ENCODE measurements around the gene AKIRIN1.
"Not testable (repeated sequence)": the region's sequence is repeated elsewhere in the genome, so short reads cannot be mapped to it uniquely, and the experiment has no call there.

AKIRIN1 gene

DNA sequence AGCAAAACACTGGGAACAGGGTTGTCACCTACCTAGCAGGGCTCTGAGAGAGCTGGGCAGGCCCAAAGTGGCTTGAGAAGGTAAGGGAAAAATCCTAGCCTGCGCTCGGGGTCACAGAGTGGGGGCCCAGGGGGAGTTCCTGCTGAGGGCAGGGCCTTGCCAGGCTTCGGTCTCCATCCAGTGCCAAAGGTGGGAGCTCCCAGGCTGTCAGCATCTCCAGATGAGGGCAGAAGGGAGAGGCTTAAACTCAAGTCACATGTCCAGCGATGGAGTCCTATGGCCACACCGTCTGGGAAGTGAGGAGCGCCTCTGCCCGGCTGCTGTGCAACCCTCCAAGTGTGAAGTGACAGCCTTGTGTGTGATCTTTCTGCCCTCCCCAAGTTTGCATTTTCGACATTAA, 23.9 kb downstream of the AKIRIN1 start:
- not testable (repeated sequence) for H3K36me3 ChIP-seq (ENCODE audit: control insufficient read depth, insufficient read depth, low read length); H3K27ac ChIP-seq (ENCODE audit: insufficient read depth, low read length, poor library complexity, severe bottlenecking); H3K9me3 ChIP-seq (ENCODE audit: control insufficient read depth, low read length); H3K4me1 ChIP-seq (ENCODE audit: control insufficient read depth, insufficient read depth, low read length, poor library complexity, severe bottlenecking); H3K27me3 ChIP-seq (replicated peaks; ENCODE audit: control insufficient read depth, insufficient read depth, low read length, poor library complexity, severe bottlenecking); H3K4me3 ChIP-seq (ENCODE audit: insufficient read depth, low read depth, low read length, poor library complexity, severe bottlenecking); DNase-seq

DNA sequence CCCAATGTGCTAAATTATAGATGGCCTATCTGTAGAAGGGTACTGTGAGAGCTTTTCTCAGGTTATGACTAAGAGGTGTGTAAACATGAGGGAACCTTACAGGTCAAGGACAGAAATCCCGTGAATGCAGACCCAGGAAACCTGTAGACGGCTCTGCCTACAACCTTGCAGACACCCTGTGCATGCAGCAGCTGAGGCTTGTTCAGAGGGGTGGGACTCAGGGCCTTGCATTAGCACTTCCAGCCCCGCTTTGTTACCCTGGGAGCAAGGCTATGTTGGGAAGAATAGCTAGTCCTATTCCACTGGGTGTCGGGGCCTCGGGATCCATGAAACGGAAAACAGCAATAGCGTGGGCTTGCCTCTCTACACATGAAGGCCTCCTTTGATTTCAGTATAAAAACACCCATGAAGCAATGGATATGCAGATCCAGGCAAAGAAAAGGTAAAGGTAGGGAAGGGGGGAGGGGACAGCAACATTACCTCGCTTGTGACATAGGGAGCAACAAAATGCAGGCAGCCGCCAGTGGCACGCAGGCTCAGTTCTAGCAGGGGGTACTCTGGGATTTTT, 25.6 kb downstream of the AKIRIN1 start:
- Histone ChIP-seq H3K4me1 (ENCODE audit: control insufficient read depth, insufficient read depth, low read length, poor library complexity, severe bottlenecking) (no peaks in the 10 kb centered on the region), H3K9me3 (ENCODE audit: control insufficient read depth, low read length) (no peaks in the 10 kb centered on the region), H3K27ac (ENCODE audit: insufficient read depth, low read length, poor library complexity, severe bottlenecking) (no peak overlapping the region), H3K36me3 (ENCODE audit: control insufficient read depth, insufficient read depth, low read length) (no peaks in the 10 kb centered on the region), H3K27me3 (replicated peaks; ENCODE audit: control insufficient read depth, insufficient read depth, low read length, poor library complexity, severe bottlenecking) (no peaks in the 10 kb centered on the region), H3K4me3 (ENCODE audit: insufficient read depth, low read depth, low read length, poor library complexity, severe bottlenecking) (no peak overlapping the region)
- DNase-seq = no peak

DNA sequence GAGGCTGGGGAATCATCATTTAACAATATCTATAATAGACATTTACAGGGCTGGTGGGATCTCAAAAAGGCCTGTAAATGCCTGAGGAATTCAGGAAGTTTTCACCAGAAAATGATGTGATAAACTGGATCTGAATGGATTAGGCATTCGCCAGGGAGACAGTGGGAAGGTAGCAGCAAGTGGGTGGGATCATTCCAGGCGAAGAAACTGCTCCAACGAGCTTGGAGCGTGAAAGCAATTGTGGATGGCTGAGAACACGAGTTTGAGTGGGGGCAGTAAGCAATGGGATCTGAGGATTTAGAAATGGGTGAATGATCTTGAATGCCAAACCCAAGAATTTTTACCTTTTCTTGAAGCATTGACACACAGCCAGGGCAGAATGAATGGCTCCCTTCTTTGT, 26.2 kb downstream of the AKIRIN1 start:
- no peaks in the 10 kb centered on the region for H3K9me3 ChIP-seq (ENCODE audit: control insufficient read depth, low read length)
- H3K4me3 ChIP-seq (ENCODE audit: insufficient read depth, low read depth, low read length, poor library complexity, severe bottlenecking) = no peak overlapping the region
- DNase-seq = no peak
- H3K4me1 ChIP-seq (ENCODE audit: control insufficient read depth, insufficient read depth, low read length, poor library complexity, severe bottlenecking) = no peaks in the 10 kb centered on the region
- no peaks in the 10 kb centered on the region for H3K36me3 ChIP-seq (ENCODE audit: control insufficient read depth, insufficient read depth, low read length)
- no peak overlapping the region for H3K27ac ChIP-seq (ENCODE audit: insufficient read depth, low read length, poor library complexity, severe bottlenecking)
- H3K27me3 ChIP-seq (replicated peaks; ENCODE audit: control insufficient read depth, insufficient read depth, low read length, poor library complexity, severe bottlenecking) = no peaks in the 10 kb centered on the region

DNA sequence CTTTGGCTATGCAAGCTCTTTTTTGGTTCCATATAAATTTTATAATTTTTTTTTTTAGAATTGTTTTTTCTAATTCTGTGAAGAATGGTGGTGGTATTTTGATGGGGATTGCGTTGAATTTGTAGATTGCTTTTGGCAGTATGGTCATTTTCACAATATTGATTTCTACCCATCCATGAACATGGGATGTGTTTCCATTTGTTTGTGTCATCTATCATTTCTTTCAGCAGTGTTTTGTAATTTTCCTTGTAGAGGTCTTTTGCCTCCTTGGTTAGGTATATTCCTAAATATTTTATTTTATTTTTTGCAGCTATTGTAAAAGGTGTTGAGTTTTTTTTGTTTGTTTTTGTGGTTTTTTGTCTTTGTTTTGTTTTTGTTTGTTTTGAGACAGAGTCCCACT, 29.4 kb downstream of the AKIRIN1 start:
- H3K4me3 ChIP-seq (ENCODE audit: insufficient read depth, low read depth, low read length, poor library complexity, severe bottlenecking); H3K36me3 ChIP-seq (ENCODE audit: control insufficient read depth, insufficient read depth, low read length); H3K27me3 ChIP-seq (replicated peaks; ENCODE audit: control insufficient read depth, insufficient read depth, low read length, poor library complexity, severe bottlenecking); H3K27ac ChIP-seq (ENCODE audit: insufficient read depth, low read length, poor library complexity, severe bottlenecking); H3K9me3 ChIP-seq (ENCODE audit: control insufficient read depth, low read length); DNase-seq; H3K4me1 ChIP-seq (ENCODE audit: control insufficient read depth, insufficient read depth, low read length, poor library complexity, severe bottlenecking): not testable (repeated sequence)

DNA sequence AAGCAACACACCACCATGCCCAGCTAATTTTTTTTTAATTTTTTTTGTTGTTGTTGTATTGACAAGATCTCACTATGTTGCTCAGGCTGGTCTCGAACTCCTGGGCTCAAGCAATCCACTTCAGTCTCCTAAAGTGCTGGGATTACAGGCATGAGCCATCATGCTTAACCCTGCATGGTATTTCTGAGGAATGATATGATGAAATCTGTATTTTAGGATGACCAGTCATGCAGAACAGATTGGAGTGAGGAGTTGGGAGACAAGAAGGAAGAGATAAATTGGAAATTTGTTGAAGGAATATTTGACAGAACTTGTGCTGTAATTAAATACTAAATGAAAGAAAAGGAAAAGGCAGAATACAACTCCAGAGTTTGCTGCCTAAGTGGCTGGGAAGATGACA, 30.4 kb downstream of the AKIRIN1 start:
- no peaks in the 10 kb centered on the region for H3K36me3 ChIP-seq (ENCODE audit: control insufficient read depth, insufficient read depth, low read length)
- no peak overlapping the region for H3K4me3 ChIP-seq (ENCODE audit: insufficient read depth, low read depth, low read length, poor library complexity, severe bottlenecking)
- no peaks in the 10 kb centered on the region for H3K9me3 ChIP-seq (ENCODE audit: control insufficient read depth, low read length)
- H3K27me3 ChIP-seq (replicated peaks; ENCODE audit: control insufficient read depth, insufficient read depth, low read length, poor library complexity, severe bottlenecking) = no peaks in the 10 kb centered on the region
- peaks cover 6% of the 10 kb centered on the region for H3K4me1 ChIP-seq (ENCODE audit: control insufficient read depth, insufficient read depth, low read length, poor library complexity, severe bottlenecking)
- H3K27ac ChIP-seq (ENCODE audit: insufficient read depth, low read length, poor library complexity, severe bottlenecking) = no peak overlapping the region
- DNase-seq = no peak

DNA sequence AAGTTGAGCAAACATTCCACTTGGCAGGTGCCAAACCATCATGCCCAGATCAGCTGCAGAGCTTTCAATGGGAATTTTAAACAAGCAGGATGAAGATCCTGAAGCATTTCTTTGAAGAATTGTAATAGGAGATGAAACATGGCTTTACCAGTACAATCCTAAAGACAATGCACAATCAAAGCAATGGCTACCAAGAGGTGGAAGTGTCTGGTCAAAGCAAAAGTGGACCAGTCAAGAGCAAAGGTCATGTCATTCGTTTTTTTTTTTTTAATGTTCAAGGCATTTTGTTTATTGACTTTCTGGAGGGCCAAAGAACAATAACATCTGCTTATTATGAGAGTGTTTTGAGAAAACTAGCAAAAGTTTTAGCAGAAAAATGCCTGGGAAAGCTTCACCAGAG, 32.1 kb downstream of the AKIRIN1 start:
- no peak for DNase-seq
- Histone ChIP-seq H3K4me3 (ENCODE audit: insufficient read depth, low read depth, low read length, poor library complexity, severe bottlenecking) (no peak overlapping the region), H3K9me3 (ENCODE audit: control insufficient read depth, low read length) (no peaks in the 10 kb centered on the region), H3K27ac (ENCODE audit: insufficient read depth, low read length, poor library complexity, severe bottlenecking) (no peak overlapping the region), H3K27me3 (replicated peaks; ENCODE audit: control insufficient read depth, insufficient read depth, low read length, poor library complexity, severe bottlenecking) (no peaks in the 10 kb centered on the region), H3K36me3 (ENCODE audit: control insufficient read depth, insufficient read depth, low read length) (no peaks in the 10 kb centered on the region), H3K4me1 (ENCODE audit: control insufficient read depth, insufficient read depth, low read length, poor library complexity, severe bottlenecking) (peaks cover 6% of the 10 kb centered on the region)

DNA sequence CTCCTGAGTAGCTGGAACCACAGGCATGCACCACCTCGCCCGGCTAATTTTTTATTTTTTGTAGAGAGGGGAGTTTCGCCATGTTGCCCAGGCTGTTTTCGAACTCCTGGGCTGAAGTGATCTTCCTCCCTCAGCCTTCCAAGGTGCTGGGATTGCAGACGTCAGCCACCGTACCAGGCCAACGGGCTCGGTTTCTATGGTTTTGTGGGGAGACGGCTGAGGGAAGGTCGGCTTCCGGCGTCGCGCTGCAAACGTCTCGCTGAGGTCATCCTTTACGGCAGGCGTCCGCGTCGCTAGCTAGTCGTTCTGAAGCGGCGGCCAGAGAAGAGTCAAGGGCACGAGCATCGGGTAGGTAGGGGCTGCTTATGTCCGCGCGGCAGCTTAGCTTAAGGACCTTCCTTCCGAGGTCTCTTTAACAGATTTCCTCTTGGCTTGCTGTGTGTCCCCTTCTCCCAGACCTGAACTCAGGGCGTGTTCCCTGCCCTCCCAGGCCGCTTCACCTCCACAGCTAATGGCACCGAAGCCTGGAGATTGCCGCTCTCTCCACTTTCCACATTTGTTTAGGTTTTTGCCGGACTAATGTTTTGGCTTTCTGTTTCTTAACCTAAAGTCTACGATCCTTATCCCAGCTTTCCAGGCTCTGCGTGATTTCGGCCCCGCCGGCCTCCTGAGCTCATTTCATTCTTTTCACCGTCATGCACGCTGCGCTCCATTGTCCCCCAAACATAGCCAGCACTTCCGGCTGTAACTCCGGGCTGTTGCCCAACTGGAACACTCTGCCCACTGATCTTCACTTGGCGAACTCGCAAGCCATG, 35.2 kb downstream of the AKIRIN1 start, which contains the start of gene NDUFS5:
NDUFS5 (plus strand) TSS at position 300 of the 815 bp plus-strand sequence. CDS start 2,375 bp downstream, outside the sequence.
- Histone ChIP-seq H3K4me1 (ENCODE audit: control insufficient read depth, insufficient read depth, low read length, poor library complexity, severe bottlenecking) (peaks cover 6% of the 10 kb centered on the region), H3K9me3 (ENCODE audit: control insufficient read depth, low read length) (no peaks in the 10 kb centered on the region), H3K27ac (ENCODE audit: insufficient read depth, low read length, poor library complexity, severe bottlenecking) (peak within 1 kb of the TSS; percentile 85), H3K4me3 (ENCODE audit: insufficient read depth, low read depth, low read length, poor library complexity, severe bottlenecking) (peak within 1 kb of the TSS; percentile 83), H3K27me3 (replicated peaks; ENCODE audit: control insufficient read depth, insufficient read depth, low read length, poor library complexity, severe bottlenecking) (no peaks in the 10 kb centered on the region), H3K36me3 (ENCODE audit: control insufficient read depth, insufficient read depth, low read length) (peaks cover 11% of the 10 kb centered on the region)
- DNase-seq = peak; percentile 68 to 71 (median 70)

DNA sequence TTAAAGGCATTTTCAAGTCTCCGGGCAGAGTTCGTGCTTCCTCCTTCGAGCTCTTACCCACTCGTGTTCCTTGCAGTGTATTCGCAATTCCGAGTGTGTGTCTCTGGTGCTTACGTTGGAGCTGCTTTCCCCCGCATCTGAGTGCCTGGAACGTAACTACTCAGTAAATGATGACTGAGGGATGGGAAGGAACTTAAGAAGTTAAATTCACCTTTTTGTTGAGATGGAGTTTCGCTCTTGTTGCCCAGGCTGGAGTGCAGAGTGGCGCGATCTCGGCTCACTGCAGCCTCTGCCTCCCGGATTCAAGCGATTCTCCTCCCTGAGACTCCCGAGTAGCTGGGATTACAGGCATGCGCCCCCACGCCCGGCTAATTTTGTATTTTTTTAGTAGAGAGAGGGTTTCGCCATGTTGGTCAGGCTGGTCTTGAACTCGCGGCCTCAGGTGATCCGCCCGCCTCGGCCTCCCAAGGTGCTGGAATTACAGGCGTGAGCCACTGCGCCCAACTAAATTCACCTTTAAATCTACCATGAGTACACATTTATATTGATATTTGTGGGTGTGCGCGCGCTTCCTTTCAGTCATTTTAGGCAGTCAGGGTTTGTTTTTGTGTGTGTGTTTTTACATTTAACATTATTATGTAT, 35.9 kb downstream of the AKIRIN1 start:
- Histone ChIP-seq H3K9me3 (ENCODE audit: control insufficient read depth, low read length) (no peaks in the 10 kb centered on the region), H3K27ac (ENCODE audit: insufficient read depth, low read length, poor library complexity, severe bottlenecking) (peak overlapping the region; percentile 85), H3K36me3 (ENCODE audit: control insufficient read depth, insufficient read depth, low read length) (peaks cover 19% of the 10 kb centered on the region), H3K4me3 (ENCODE audit: insufficient read depth, low read depth, low read length, poor library complexity, severe bottlenecking) (peak overlapping the region; percentile 83), H3K4me1 (ENCODE audit: control insufficient read depth, insufficient read depth, low read length, poor library complexity, severe bottlenecking) (peaks cover 6% of the 10 kb centered on the region), H3K27me3 (replicated peaks; ENCODE audit: control insufficient read depth, insufficient read depth, low read length, poor library complexity, severe bottlenecking) (no peaks in the 10 kb centered on the region)
- no peak for DNase-seq

DNA sequence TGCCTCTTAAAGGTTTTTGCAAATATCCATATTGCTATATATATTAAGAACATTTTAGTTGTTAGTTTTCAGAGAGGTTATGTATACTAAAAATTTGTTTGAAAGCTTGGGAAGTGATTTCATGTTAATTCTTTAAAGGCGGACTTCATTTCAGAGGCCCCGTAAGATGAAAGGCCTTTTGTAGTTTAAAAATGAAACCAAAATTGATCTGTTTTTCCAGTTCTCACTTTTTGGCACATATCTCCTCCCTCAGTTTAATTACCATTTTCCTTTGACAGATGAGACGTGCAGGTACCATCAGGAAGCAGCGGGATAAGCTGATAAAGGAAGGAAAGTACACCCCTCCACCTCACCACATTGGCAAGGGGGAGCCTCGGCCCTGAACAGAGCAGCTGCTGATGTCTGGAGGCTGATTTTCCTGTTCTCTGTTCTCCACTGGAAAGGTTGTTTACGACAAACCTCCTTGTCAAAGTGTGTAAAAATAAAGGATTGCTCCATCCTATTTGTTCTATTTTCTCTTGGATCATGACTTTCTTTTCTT, 43.1 kb downstream of the AKIRIN1 start:
- Histone ChIP-seq H3K4me3 (ENCODE audit: insufficient read depth, low read depth, low read length, poor library complexity, severe bottlenecking) (peak overlapping the region; percentile 47), H3K36me3 (ENCODE audit: control insufficient read depth, insufficient read depth, low read length) (peaks cover 25% of the 10 kb centered on the region), H3K4me1 (ENCODE audit: control insufficient read depth, insufficient read depth, low read length, poor library complexity, severe bottlenecking) (peaks cover 6% of the 10 kb centered on the region), H3K27ac (ENCODE audit: insufficient read depth, low read length, poor library complexity, severe bottlenecking) (peak overlapping the region; percentile 69), H3K27me3 (replicated peaks; ENCODE audit: control insufficient read depth, insufficient read depth, low read length, poor library complexity, severe bottlenecking) (no peaks in the 10 kb centered on the region), H3K9me3 (ENCODE audit: control insufficient read depth, low read length) (no peaks in the 10 kb centered on the region)
- no peak for DNase-seq

DNA sequence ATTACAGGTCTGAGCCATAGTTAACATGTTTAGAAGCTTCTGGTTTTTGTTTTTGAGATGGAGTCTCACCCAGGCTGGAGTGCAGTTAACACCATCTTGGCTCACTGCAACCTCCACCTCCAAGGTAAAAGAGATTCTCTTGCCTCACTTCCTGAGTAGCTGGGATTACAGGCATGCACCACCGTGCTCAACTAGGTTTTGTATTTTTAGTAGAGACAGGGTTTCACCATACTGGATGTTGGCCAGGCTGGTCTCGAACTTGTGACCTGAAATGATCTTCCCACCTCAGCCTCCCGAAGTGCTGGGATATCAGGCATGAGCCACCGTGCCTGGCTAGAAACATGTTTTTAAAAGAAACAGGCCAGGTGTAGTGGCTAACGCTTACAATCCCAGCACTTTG, 45.6 kb downstream of the AKIRIN1 start:
- H3K36me3 ChIP-seq (ENCODE audit: control insufficient read depth, insufficient read depth, low read length) = peaks cover 16% of the 10 kb centered on the region
- H3K4me1 ChIP-seq (ENCODE audit: control insufficient read depth, insufficient read depth, low read length, poor library complexity, severe bottlenecking) = peaks cover 6% of the 10 kb centered on the region
- H3K27ac ChIP-seq (ENCODE audit: insufficient read depth, low read length, poor library complexity, severe bottlenecking) = no peak overlapping the region
- H3K4me3 ChIP-seq (ENCODE audit: insufficient read depth, low read depth, low read length, poor library complexity, severe bottlenecking) = no peak overlapping the region
- H3K9me3 ChIP-seq (ENCODE audit: control insufficient read depth, low read length) = no peaks in the 10 kb centered on the region
- DNase-seq = no peak
- H3K27me3 ChIP-seq (replicated peaks; ENCODE audit: control insufficient read depth, insufficient read depth, low read length, poor library complexity, severe bottlenecking) = no peaks in the 10 kb centered on the region
